Liver (tissue), 3 donors: Measurements from ENCODE around the gene OLFML1.

Experiments
- TAF1 ChIP-seq: conservative IDR thresholded peaks from 2 replicates; pipeline ENCODE4 v1.6.1; 2016; ENCODE audit warnings: antibody characterized with exemption, mild to moderate bottlenecking
- TF ChIP-seq, protein P1 (sequence below): fragments of 150-350 bp; IDR thresholded peaks from 2 replicates; pipeline ENCODE4 v1.5.1; 2017; ENCODE audit warnings: improper control_type of control experiment, low read depth, low read length; ENCODE audit not compliant: missing input control
- donor health status: healthy.
- donor health status: healthy.

DNA sequence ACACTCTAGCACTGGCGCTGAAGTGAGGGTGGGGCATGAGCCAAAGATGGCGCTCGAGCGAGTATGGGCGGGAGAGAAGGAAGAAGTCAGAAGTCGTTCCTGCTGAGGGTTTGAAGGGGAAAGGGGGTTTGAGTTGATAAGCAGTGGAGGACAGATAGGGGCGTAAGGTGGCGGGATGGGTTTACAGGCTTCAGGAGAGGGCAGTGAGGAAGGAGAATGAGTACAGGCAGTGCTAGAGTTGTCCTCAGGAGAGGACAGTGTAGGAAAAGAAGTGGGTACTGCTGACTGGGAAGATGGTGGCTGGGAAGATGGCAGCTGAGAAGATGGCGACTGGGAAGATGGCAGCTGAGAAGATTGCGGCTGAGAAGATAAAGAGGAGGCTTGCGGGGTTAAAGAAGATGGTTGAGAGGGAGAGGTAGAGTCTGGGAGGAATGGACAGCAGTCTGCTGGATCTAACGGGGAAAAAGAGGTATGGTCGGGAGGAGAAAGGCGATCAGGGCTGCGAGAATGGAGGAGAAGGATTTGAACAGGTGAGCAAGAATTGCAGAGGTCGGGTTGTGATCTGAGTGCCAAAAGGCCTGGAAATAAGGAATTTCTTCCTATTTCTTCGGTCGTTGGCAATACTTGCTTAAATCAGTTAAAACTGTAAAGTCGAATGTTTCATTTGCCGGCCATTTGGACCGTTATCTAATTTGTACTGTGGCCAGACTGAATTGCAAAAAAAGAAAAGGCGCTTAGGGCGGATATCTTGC lies 33.7 kb downstream of the OLFML1 start:
- TF ChIP-seq, protein P1, sequence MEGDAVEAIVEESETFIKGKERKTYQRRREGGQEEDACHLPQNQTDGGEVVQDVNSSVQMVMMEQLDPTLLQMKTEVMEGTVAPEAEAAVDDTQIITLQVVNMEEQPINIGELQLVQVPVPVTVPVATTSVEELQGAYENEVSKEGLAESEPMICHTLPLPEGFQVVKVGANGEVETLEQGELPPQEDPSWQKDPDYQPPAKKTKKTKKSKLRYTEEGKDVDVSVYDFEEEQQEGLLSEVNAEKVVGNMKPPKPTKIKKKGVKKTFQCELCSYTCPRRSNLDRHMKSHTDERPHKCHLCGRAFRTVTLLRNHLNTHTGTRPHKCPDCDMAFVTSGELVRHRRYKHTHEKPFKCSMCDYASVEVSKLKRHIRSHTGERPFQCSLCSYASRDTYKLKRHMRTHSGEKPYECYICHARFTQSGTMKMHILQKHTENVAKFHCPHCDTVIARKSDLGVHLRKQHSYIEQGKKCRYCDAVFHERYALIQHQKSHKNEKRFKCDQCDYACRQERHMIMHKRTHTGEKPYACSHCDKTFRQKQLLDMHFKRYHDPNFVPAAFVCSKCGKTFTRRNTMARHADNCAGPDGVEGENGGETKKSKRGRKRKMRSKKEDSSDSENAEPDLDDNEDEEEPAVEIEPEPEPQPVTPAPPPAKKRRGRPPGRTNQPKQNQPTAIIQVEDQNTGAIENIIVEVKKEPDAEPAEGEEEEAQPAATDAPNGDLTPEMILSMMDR, result no peak
- TF ChIP-seq TAF1, result no peak
